ENCODE measurements around the gene AMZ1.

Gene AMZ1

GRCh38 chr7:2684501-2684900 lies 3.5 kb upstream of the AMZ1 start:
- H3K36me3 ChIP-seq (replicated peaks; ENCODE audit: low read depth, low read length): no peaks in the 10 kb centered on the region
- H3K9me3 ChIP-seq (ENCODE audit: insufficient read depth, low read length): no peaks in the 10 kb centered on the region
- H2AFZ ChIP-seq (ENCODE audit: low read depth, low read length): no peak overlapping the region
- no peak overlapping the region for H3K4me2 ChIP-seq (ENCODE audit: low read length)
- TF ChIP-seq EZH2phosphoT487 (IDR thresholded peaks at IDR 0.05; ENCODE audit: low read depth) (no peak), CTCF (IDR thresholded peaks at IDR 0.05; ENCODE audit: low read depth, low read length) (no peak)
- no peak overlapping the region for H3K4me3 ChIP-seq (ENCODE audit: low read length)
- H3K27ac ChIP-seq (ENCODE audit: low read length): no peak overlapping the region
- peaks cover 41% of the 10 kb centered on the region for H3K27me3 ChIP-seq (ENCODE audit: low read depth, low read length)
- H3K4me1 ChIP-seq (ENCODE audit: low read length): peaks cover 16% of the 10 kb centered on the region
- no peak overlapping the region for H3K9ac ChIP-seq (ENCODE audit: low read length)
- H4K20me1 ChIP-seq (ENCODE audit: insufficient read depth, low read length): no peaks in the 10 kb centered on the region
- no peaks in the 10 kb centered on the region for H3K79me2 ChIP-seq (ENCODE audit: low read length)

- TF ChIP-seq EZH2phosphoT487 (IDR thresholded peaks at IDR 0.05; ENCODE audit: low read depth) (no peak), CTCF (IDR thresholded peaks at IDR 0.05; ENCODE audit: low read depth, low read length) (no peak)
- Histone ChIP-seq H3K4me3 (ENCODE audit: low read length) (no peak overlapping the region), H4K20me1 (ENCODE audit: insufficient read depth, low read length) (no peaks in the 10 kb centered on the region), H3K27me3 (ENCODE audit: low read depth, low read length) (peaks cover 54% of the 10 kb centered on the region), H3K27ac (ENCODE audit: low read length) (no peak overlapping the region), H3K4me1 (ENCODE audit: low read length) (peaks cover 30% of the 10 kb centered on the region), H3K4me2 (ENCODE audit: low read length) (no peak overlapping the region), H3K36me3 (replicated peaks; ENCODE audit: low read depth, low read length) (no peaks in the 10 kb centered on the region), H3K79me2 (ENCODE audit: low read length) (no peaks in the 10 kb centered on the region), H3K9ac (ENCODE audit: low read length) (no peak overlapping the region), H2AFZ (ENCODE audit: low read depth, low read length) (no peak overlapping the region), H3K9me3 (ENCODE audit: insufficient read depth, low read length) (no peaks in the 10 kb centered on the region)
Measured at GRCh38 chr7:2686101-2686500, 1.9 kb upstream of the AMZ1 start.

- TF ChIP-seq EZH2phosphoT487 (IDR thresholded peaks at IDR 0.05; ENCODE audit: low read depth) (no peak), CTCF (IDR thresholded peaks at IDR 0.05; ENCODE audit: low read depth, low read length) (no peak)
- Histone ChIP-seq H4K20me1 (ENCODE audit: insufficient read depth, low read length) (no peaks in the 10 kb centered on the region), H3K9ac (ENCODE audit: low read length) (no peak overlapping the region), H3K4me2 (ENCODE audit: low read length) (peak overlapping the region; percentile 94), H3K4me1 (ENCODE audit: low read length) (peaks cover 34% of the 10 kb centered on the region), H3K36me3 (replicated peaks; ENCODE audit: low read depth, low read length) (no peaks in the 10 kb centered on the region), H3K79me2 (ENCODE audit: low read length) (no peaks in the 10 kb centered on the region), H2AFZ (ENCODE audit: low read depth, low read length) (no peak overlapping the region), H3K27ac (ENCODE audit: low read length) (no peak overlapping the region), H3K27me3 (ENCODE audit: low read depth, low read length) (peaks cover 42% of the 10 kb centered on the region), H3K4me3 (ENCODE audit: low read length) (peak overlapping the region; percentile 78), H3K9me3 (ENCODE audit: insufficient read depth, low read length) (no peaks in the 10 kb centered on the region)
Measured at GRCh38 chr7:2687338-2687869, 598 bp upstream of the AMZ1 start.

- Histone ChIP-seq H4K20me1 (ENCODE audit: insufficient read depth, low read length) (no peaks in the 10 kb centered on the region), H3K27me3 (ENCODE audit: low read depth, low read length) (peaks cover 36% of the 10 kb centered on the region), H3K79me2 (ENCODE audit: low read length) (no peaks in the 10 kb centered on the region), H3K4me2 (ENCODE audit: low read length) (peak overlapping the region; percentile 94), H3K4me3 (ENCODE audit: low read length) (peak overlapping the region; percentile 78), H2AFZ (ENCODE audit: low read depth, low read length) (no peak overlapping the region), H3K4me1 (ENCODE audit: low read length) (peaks cover 34% of the 10 kb centered on the region), H3K9me3 (ENCODE audit: insufficient read depth, low read length) (no peaks in the 10 kb centered on the region), H3K36me3 (replicated peaks; ENCODE audit: low read depth, low read length) (no peaks in the 10 kb centered on the region), H3K27ac (ENCODE audit: low read length) (peak overlapping the region; percentile 13; the same call in 1 of the 2 replicates), H3K9ac (ENCODE audit: low read length) (peak overlapping the region; percentile 28; the same call in 1 of the 2 replicates)
- TF ChIP-seq CTCF (IDR thresholded peaks at IDR 0.05; ENCODE audit: low read depth, low read length) (no peak), EZH2phosphoT487 (IDR thresholded peaks at IDR 0.05; ENCODE audit: low read depth) (no peak)
Measured at GRCh38 chr7:2688409-2689342, 674 bp downstream of the AMZ1 start.
